NCI-H146 treated with DMSO at 0.1 percent for 48 hours (cell line): Measurements from ENCODE around the gene TSPAN8.
"Not testable (repeated sequence)": the region's sequence is repeated elsewhere in the genome, so short reads cannot be mapped to it uniquely, and the experiment has no call there.

ENCODE experiments used
- DNase-seq: peaks from one replicate; lab custom pipeline; 2025; ENCODE audit not compliant: unreplicated experiment; lab: John Stamatoyannopoulos, UW

Gene TSPAN8

DNA sequence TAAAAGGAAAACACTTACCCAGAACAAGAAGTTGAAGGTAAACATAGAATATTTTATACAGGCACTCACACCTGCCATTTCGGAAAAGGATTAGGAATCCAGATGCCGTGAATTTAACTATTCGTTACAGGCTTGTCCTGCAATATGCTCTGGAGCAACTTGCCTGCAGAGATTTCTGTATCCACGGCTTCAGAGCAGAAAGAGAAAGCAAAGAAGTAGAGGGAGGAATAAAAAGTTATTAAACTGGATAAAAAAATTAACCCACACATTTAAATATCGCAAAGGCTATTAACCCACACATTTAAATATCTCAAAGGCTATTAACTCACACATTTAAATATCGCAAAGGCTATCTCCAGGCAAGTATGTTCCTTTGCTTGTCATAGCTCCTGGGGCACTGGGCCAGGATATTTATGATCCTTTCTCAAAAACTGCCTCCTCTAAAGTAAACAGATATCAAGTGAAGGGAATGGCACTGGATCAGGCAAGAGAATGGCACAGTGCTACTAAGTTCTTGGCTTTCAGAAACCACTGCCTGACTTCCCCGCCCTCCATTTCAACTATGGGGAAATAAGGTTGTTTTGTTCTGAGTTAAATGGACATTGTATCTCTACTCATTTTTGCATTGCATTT is at the start of gene TSPAN8:
TSS of gene TSPAN8 (minus strand) at position 399 of the 633 bp plus-strand sequence. CDS start at position 78, 321 bp downstream.
- no peak for DNase-seq

DNA sequence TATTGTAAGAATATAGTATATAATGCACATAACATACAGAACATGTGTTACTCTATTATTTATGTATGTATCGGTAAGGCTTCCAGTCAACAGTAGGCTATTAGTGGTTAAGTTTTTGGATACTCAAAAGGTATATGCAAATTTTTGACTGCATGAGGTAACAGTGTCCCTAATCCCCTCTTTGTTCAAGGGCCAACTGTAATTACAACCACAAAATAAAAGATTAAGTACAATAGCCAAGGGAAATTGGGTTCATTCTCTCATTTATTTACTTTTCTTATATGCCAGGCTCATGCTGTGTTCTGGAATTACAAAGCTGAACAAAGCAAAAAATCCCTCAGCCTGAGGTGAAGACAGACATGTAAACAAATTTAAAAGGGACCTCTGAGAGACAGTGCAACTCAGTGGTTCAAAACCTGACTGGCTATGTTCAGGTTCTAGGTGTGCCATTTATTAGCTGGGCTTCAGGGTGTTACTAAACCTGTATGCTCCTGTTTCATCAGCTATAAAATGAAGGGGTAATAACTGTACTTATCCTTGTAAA is 43.4 kb upstream of the TSPAN8 start:
- DNase-seq, result peak; percentile 77

DNA sequence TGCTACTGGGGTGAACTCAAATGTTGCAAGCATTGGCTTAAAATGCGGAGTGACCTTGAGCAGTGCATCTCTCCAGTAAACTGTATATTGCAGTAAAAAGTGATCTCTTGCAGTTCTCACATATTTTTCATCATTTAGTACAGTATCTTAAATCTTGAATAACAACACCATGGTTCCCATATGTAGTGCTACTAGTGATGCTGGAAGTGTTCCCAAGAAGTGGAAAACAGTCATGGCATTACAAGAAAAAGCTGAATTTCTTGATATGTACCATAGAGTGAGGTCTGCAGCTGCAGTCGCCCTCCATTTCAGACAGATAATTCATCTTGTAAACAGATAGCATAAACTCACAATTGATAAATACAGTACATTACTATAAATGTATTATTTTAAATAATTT is 42.9 kb upstream of the TSPAN8 start:
- DNase-seq, result no peak

DNA sequence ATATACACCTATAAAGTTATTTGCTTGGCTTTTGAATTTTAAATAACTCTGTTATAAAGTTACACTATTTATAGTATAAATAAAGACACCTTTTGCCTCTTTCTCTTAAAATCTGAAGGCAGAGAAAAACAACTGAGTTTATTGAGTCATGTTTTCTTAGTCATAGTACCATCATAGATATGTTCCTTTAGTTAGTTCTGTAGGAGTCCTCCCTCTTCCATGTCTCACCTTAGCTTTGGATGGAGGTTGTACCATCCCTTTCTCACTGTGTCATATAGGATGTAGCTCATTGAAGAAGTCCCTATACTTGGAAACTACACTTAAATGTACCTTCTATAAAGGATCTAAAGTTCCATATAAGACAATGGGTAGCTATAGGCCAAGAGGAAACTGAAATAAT is 39.7 kb upstream of the TSPAN8 start:
- no peak for DNase-seq

DNA sequence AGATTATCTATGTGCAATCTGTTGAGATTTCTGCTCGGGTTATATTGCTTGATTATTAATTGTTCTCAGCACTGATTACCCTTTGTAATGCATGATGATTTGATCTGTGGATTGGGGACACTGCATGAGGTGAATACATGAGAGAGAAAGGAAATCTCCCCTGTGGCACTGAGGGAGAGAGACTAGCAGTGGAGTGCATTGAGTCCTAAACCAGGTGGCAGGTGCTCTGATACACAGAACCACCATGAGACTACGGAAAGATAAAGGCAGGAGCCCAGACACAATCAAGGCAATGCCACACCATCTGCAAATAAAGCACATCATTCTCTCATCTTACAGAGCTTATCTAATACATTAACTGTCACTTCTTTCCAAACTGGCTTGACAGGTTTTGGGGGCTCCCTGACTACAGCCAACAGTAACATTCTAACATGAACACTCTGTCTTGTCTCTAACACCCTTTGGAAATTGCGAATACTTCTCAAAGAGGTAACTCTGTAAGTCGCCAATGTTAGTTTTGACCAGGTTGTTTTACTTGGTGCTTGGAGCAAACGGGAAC is 37.6 kb upstream of the TSPAN8 start:
- peak; percentile 69 for DNase-seq

DNA sequence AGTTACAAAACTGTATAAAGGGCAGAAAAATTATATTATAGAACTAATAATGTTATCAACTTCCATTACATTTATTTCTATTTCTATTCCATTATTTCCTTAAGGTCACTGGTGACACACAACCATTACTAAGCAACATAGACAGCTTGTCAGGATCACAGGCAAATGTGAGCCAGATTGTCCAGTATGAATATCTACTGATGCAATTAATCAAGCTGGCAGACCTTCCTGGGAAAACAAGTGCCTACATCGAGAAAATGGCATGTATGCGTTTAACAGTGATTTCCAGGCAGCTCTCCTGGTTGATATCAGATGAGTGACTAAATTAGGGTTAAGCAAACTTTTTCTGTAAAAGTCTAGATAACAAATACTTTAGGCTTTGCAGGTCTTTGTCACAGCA is 36.9 kb upstream of the TSPAN8 start:
- DNase-seq, result no peak

DNA sequence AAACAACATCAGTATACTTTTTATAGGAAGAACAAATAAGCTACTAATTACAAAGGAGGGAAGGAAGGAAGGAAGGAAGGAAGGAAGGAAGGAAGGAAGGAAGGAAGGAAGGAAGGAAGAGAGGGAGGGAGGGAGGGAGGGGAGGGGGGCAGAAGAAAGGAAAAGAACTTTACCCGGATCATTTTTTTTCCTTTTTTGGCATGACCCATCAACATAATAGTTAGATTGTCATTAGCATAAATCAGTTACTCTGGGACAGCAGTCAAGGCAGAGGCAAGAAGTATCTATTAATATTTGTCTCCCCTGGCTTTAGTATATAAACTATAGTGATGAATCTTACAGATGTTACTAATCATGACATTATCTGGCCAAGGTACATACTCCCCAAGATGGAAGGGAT is 35.2 kb upstream of the TSPAN8 start:
- no peak for DNase-seq

DNA sequence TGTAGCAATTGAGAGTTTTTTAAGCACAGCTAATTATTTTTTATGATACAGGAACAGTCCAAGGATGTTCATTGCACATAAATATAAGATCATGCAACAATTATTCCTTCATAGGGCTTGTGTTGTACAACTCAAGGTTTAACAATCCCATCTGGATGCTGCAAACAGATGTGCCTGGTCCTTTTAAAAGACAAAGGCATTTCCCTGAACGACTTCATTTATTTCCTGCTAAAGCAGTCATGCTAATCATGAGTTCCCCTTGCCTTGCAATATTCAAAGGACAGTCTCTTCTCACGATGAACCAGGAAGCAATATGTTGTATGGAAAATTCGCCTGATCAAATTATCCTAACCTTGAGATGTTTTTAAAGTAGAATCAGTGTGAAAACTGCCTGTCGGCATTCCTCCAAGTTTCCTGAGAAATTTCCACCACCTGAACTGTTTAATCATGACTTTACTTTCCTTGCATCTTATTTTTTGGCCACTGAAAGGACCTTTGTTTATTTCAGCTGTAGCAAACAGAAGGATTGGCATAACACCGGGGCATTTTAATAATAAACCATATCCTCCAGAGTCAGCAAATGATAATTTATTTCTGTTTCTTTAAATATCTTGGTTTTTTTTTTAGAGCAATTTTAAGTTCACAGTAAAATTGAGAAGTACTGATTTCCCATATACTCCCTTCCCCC is 33.9 kb upstream of the TSPAN8 start:
- no peak for DNase-seq

DNA sequence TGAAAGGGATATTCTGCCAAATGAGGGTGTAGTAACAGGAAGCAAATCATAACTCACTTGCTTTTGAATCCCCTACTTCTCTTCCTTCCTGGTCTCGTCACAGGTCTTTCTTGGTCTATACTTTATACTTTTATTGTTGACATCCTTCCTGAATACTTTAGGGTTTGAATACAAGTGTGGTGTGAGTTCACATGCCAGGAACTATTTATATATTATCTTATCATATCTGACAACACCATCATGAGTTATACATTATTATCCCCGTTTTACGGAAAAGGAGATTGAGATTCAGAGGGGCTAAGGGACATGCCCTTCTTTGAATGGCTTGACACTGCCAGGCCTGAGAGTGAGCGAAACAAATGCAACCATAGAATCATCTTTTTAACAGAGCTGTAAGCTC is 33.0 kb upstream of the TSPAN8 start:
- no peak for DNase-seq

DNA sequence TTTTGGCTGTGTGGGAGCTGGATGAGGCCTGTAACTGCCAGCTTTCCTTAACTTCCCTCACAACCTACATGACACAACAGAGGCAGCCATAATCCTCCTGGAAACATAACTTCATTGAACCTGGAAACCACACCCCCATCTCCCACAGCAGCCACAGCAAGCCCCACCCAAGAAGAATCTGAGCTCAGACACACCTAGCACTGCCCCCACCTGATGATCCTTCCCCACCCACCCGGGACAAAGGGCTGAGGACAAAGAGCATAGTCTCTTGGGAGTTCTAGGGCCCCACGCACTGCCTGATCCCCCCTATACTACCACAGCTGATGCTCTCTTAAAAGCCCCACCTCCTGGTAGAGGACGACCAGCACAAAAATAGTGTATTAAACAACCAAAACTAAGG is 29.6 kb upstream of the TSPAN8 start:
- DNase-seq, result no peak

DNA sequence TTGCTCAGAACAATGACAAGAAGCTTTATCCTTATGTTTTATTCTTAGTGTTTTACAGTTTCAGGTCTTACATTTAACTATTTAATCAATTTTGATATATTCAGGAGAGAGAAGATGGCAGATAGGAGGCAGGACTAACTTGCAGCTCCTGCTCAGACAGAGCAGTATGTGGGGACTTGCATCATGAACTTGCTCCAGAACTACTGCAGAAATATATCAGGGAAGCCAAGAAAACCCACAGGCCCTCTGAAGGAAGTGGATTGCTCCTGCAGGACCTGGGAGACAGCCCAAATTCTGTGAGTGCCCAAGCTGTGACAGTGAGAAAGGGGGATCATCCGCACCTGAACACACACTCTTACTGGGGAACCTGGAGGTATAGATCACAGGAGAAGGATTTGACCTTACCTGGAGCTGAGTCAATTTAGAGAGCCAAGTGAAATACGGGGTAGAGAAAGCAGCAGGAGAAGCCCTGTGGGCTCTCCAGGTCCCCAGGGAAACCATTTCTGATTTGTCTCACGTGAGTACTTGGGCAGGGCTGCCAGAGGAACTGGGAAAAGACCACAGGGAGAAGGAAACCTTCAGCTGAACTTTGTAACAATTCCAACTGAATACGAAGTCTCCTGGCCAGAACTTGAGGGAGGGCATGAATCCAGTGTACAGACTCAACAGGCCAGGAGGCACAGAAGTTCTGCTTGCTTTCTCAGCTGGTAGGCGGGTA is 28.9 kb upstream of the TSPAN8 start:
- no peak for DNase-seq

DNA sequence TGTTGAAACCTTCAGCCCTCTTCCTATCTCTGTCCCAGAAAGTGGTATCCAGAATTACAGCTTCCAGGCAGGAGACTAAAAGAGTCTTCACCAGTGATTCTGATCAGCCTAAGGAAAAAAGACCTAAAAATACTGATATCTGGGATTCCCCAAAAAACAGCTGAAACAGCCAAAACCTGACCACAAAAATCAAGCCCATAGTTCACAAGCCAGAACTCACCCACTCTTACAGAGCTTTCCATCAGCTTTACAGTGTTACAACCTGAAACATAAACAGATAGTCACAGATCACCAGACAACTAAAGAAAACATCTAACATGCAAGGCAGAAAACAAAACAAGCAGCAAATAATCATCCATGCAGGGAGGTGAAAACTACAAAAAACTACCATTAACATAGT is 26.0 kb upstream of the TSPAN8 start:
- no peak for DNase-seq

DNA sequence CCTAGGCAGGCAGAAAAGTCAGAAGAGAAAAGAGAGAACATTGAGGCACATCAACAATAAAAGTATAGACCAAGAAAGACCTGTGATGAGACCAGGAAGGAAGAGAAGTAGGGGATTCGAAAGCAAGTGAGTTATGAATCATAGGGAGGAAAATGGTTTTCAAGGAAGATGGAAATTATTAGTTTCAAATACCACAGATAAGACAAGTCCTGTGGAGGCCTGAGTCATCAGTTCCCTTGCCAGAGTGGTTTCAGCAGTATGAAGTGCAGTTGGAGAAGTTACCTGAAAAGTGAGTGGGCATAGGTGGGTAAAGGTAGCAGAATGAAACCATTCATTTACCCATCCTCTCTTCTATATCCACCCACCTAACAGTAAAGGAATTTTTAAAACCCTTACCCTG is 25.2 kb upstream of the TSPAN8 start:
- no peak for DNase-seq

DNA sequence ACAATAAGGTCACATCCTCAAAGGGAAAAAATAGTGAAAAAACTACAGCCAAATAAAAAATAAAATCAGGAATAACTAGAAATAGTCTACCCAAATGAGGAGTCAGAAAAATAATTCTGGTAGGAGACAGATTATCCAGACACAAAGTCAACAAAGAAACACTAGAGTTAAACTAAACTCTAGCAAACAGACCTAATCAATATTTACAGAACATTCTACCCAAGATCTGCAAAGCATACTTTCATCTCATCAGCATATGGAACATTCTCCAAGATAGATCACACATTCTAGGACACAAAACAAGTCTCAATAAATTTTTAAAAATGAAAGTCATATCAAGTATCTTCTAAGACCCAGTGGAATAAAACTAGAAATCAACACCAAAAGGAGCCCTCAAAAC is 20.4 kb upstream of the TSPAN8 start:
- DNase-seq, result no peak

DNA sequence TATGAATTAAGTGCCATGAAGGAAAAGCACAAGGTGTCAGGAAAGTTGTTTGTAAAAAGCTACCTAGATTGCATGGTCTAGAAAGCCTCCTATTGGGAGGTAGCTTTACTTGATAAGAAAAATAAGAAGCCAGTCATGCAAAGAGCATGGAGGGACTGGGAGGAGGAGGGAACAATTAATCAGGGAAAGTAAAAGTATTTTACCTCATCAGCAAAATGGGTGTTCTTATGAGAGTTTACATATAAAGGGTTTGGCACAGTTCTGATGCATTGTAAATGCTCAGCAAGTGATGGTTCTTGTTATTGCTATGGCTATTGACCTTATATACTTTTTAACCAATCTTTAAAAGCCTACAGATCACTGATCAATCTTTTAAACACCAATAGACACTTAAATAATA is 17.0 kb upstream of the TSPAN8 start:
- DNase-seq, result no peak

DNA sequence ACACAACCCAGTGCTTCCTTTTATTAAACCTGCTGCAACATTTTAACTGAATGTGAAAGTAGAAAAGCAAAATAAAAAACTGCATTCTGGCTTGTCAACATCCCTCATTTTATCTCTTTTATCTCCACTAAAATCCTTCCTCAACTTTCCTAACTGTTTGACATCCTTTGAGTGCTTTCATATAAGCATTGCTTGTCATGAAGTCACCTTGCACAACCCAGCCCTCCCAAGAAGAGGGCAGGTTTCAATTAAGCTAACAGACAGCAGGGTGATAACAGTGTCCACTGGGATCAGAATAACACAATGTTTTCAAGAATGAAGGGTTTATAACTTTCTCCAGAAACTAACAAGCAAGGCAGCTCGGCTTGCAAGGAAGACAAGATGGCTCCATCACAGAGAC is 16.3 kb upstream of the TSPAN8 start:
- DNase-seq, result no peak

DNA sequence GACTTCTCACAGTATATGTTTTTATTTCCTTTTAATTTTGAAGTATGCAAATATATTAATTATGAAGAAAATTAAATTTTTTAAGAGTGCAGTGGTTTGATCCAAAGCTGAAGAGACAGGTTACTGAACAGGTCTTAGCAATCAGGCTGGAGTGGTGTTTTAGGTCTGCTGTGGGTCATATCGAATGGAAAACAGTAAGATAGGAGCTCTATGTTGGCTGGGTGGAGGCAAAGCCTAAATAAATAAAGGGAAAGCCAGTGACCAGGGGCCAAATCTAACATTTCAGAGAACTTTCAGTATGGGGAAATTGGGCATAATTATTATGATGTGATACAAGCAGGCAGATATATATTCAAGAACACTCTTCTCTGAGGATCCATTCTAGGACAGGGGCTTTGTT is 12.7 kb upstream of the TSPAN8 start:
- no peak for DNase-seq

DNA sequence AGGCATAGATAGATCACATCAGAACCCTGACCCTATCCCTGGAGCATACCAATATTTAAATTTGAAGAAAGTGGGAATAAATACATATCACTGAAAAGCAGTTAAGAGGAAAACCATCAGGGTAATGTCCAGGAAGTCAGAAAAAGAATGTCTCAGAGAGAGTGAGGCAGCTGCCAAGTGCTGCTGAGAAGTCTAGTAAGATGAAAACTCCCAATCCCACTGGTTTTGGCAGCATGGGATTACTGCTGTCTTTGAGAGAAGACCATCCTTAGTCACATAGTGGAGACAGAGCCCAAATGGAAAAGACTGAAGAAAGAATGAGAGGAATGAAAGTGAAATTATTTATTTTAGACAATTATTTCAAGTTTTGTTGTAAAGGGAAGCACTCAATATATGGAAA is 11.5 kb upstream of the TSPAN8 start:
- no peak for DNase-seq

DNA sequence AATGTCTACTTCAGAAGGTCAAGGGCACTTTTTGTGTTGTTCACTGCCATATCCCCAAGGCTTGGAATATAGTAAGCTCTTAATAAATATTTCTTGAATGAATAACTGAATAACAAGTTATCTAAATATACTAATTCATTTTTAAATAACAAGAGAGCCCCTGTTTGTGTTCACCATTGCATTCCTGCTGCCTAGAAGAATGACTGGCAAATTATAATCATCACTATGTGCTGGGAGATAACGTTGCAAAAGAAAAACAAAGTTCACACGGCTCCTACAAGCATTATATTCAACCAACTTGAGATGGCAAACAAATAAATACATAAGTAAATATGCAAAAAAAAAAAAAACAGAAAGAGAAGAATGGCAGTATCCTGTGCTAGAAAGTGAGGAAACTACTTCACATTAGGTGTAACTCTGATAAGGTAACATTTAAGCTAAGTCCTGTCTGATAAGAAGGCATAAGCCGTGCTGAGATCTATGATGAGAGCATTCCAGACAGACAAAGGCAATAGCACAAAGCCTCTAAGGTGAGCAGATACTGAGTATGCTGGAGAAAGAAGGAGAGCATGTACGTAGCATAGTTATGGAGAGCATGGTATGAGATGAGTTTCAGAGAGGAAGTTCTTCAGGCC is 9.2 kb upstream of the TSPAN8 start:
- no peak for DNase-seq

DNA sequence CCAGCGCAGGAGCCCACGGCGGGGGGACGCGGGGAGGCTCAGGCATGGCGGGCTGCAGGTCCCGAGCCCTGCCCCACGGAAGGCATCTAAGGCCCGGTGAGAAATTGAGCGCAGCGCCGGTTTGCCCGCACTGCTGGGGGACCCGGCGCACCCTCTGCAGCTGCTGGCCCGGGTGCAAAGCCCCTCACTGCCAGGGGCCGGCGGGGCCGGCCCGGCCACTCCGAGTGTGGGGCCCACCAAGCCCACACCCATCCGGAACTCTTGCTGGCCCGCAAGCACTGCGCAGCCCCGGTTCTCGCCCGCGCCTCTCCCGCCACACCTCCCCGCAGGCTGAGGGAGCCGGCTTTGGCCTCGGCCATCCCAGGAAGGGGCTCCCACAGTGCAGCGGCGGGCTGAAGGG is 8.5 kb upstream of the TSPAN8 start:
- no peak for DNase-seq

DNA sequence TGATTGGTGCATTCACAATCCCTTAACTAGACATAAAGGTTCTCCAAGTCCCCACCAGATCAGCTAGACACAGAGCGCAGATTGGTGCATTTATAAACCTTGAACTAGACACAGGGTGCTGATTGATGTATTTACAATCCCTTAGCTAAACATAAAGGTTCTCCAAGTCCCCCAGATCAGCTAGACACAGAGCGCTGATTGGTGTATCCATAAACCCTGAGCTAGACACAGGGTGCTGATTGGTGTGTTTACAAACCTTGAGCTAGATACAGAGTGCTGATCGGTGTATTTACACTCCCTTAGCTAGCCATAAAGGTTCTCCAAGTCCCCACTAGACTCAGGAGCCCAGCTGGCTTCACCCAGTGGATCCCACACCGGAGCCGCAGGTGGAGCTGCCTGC is 8.0 kb upstream of the TSPAN8 start:
- DNase-seq, result not testable (repeated sequence)
